Measurements from ENCODE around the gene CALML4. TPM values are rescaled to one million over a fixed set of nuclear protein-coding genes. Genes with fewer than 3 reads are reported as not detected.
"Not testable (repeated sequence)": the region's sequence is repeated elsewhere in the genome, so short reads cannot be mapped to it uniquely, and the experiment has no call there.

The CALML4 gene
- polyA plus RNA-seq, 1 donor (not counting 4 experiments of a cell fraction or from before 2014, with no cell fraction given): 7.0 TPM

GRCh38 chr15:68223171-68223570 lies 18.0 kb upstream of the CALML4 start:
- dilution Hi-C loops (cut with MboI; ENCODE audit: extremely low pct_ligation_motif_present, low sequenced_read_pairs): no loop called here
- H3K4me1 ChIP-seq (ENCODE audit: control insufficient read depth, extremely low read depth, insufficient read depth, low read length): peaks cover 7% of the 10 kb centered on the region
- no peaks in the 10 kb centered on the region for H3K9me3 ChIP-seq (ENCODE audit: control insufficient read depth, low read depth, low read length)
- H3K4me3 ChIP-seq (ENCODE audit: control insufficient read depth in 2 of 3, extremely low read depth in 1 of 3, insufficient read depth in 2 of 3, low read depth in 1 of 3, low read length in 3 of 3): no peak overlapping the region
- H3K9me1 ChIP-seq (ENCODE audit: control insufficient read depth, extremely low read depth, insufficient read depth, low read length): peaks cover 2% of the 10 kb centered on the region
- no peak overlapping the region for H2AFZ ChIP-seq (ENCODE audit: control insufficient read depth, low read length)
- TF ChIP-seq CTCF (optimal IDR thresholded peaks at IDR 0.05 in 1 of 3, IDR thresholded peaks at IDR 0.05 in 1 of 3, conservative IDR thresholded peaks at IDR 0.05 in 1 of 3; ENCODE audit: extremely low read depth in 1 of 3, insufficient read depth in 2 of 3, low read length in 3 of 3): no peak
- no peak for TF ChIP-seq EZH2 (IDR thresholded peaks at IDR 0.05; ENCODE audit: low read length)
- H3K27ac ChIP-seq (ENCODE audit: control insufficient read depth, insufficient read depth, low read length): no peak overlapping the region
- FAIRE-seq (no peak), DNase-seq (ENCODE audit: low read depth, low spot score) (no peak)
- H3K79me2 ChIP-seq (ENCODE audit: control insufficient read depth, insufficient read depth, low read length): peaks cover 67% of the 10 kb centered on the region
- no peak overlapping the region for H3K4me2 ChIP-seq (ENCODE audit: control insufficient read depth, extremely low read depth, insufficient read depth, low read depth, low read length)
- H4K20me1 ChIP-seq (ENCODE audit: control insufficient read depth, extremely low read depth, insufficient read depth, low read length): peaks cover 8% of the 10 kb centered on the region
- no peak overlapping the region for H3K9ac ChIP-seq (ENCODE audit: control insufficient read depth, extremely low read depth, insufficient read depth, low read length)
- H3K36me3 ChIP-seq (ENCODE audit: control insufficient read depth in 2 of 2, extremely low read depth in 1 of 2, insufficient read depth in 2 of 2, low read length in 2 of 2): peaks cover 0 to 9% of the 10 kb centered on the region in 2 experiments
- H3K27me3 ChIP-seq (ENCODE audit: control insufficient read depth, extremely low read depth, insufficient read depth, low read length): no peaks in the 10 kb centered on the region

- DNase-seq (ENCODE audit: low read depth, low spot score); H2AFZ ChIP-seq (ENCODE audit: control insufficient read depth, low read length); H3K4me1 ChIP-seq (ENCODE audit: control insufficient read depth, extremely low read depth, insufficient read depth, low read length); H3K4me2 ChIP-seq (ENCODE audit: control insufficient read depth, extremely low read depth, insufficient read depth, low read depth, low read length); FAIRE-seq; H3K9me3 ChIP-seq (ENCODE audit: control insufficient read depth, low read depth, low read length); H4K20me1 ChIP-seq (ENCODE audit: control insufficient read depth, extremely low read depth, insufficient read depth, low read length); H3K9me1 ChIP-seq (ENCODE audit: control insufficient read depth, extremely low read depth, insufficient read depth, low read length); H3K9ac ChIP-seq (ENCODE audit: control insufficient read depth, extremely low read depth, insufficient read depth, low read length); H3K27me3 ChIP-seq (ENCODE audit: control insufficient read depth, extremely low read depth, insufficient read depth, low read length); dilution Hi-C loops (cut with MboI; ENCODE audit: extremely low pct_ligation_motif_present, low sequenced_read_pairs); H3K27ac ChIP-seq (ENCODE audit: control insufficient read depth, insufficient read depth, low read length); H3K4me3 ChIP-seq (ENCODE audit: control insufficient read depth in 2 of 3, extremely low read depth in 1 of 3, insufficient read depth in 2 of 3, low read depth in 1 of 3, low read length in 3 of 3): not testable (repeated sequence)
- Histone ChIP-seq H3K79me2 (ENCODE audit: control insufficient read depth, insufficient read depth, low read length) (peaks cover 62% of the 10 kb centered on the region), H3K36me3 (ENCODE audit: control insufficient read depth in 2 of 2, extremely low read depth in 1 of 2, insufficient read depth in 2 of 2, low read length in 2 of 2) (peaks cover 0 to 15% of the 10 kb centered on the region in 2 experiments)
Measured at GRCh38 chr15:68222432-68222743, 17.3 kb upstream of the CALML4 start.

- H3K4me3 ChIP-seq (ENCODE audit: control insufficient read depth in 2 of 3, extremely low read depth in 1 of 3, insufficient read depth in 2 of 3, low read depth in 1 of 3, low read length in 3 of 3); H3K27me3 ChIP-seq (ENCODE audit: control insufficient read depth, extremely low read depth, insufficient read depth, low read length); H3K9ac ChIP-seq (ENCODE audit: control insufficient read depth, extremely low read depth, insufficient read depth, low read length); H3K4me1 ChIP-seq (ENCODE audit: control insufficient read depth, extremely low read depth, insufficient read depth, low read length); H4K20me1 ChIP-seq (ENCODE audit: control insufficient read depth, extremely low read depth, insufficient read depth, low read length); H3K9me3 ChIP-seq (ENCODE audit: control insufficient read depth, low read depth, low read length); DNase-seq (ENCODE audit: low read depth, low spot score); H3K9me1 ChIP-seq (ENCODE audit: control insufficient read depth, extremely low read depth, insufficient read depth, low read length); H2AFZ ChIP-seq (ENCODE audit: control insufficient read depth, low read length); FAIRE-seq; H3K4me2 ChIP-seq (ENCODE audit: control insufficient read depth, extremely low read depth, insufficient read depth, low read depth, low read length); H3K27ac ChIP-seq (ENCODE audit: control insufficient read depth, insufficient read depth, low read length); dilution Hi-C loops (cut with MboI; ENCODE audit: extremely low pct_ligation_motif_present, low sequenced_read_pairs): not testable (repeated sequence)
- H3K79me2 ChIP-seq (ENCODE audit: control insufficient read depth, insufficient read depth, low read length): peaks cover 57% of the 10 kb centered on the region
- H3K36me3 ChIP-seq (ENCODE audit: control insufficient read depth in 2 of 2, extremely low read depth in 1 of 2, insufficient read depth in 2 of 2, low read length in 2 of 2): peaks cover 0 to 18% of the 10 kb centered on the region in 2 experiments
Measured at GRCh38 chr15:68221530-68222431, 16.6 kb upstream of the CALML4 start.

Measured in keratinocyte (primary cell).